Smooth muscle cell (in vitro differentiated cells): ENCODE results near the gene RAPGEF5. TPM values are rescaled to one million over a fixed set of nuclear protein-coding genes. Genes with fewer than 3 reads are reported as not detected.

ENCODE experiments used
- DNase-seq: peaks from one replicate; lab custom pipeline; 2025; ENCODE audit not compliant: unreplicated experiment; lab: John Stamatoyannopoulos, UW
- H2AFZ ChIP-seq: fragments of 200-600 bp; sonication (generic); 2 replicates; pipeline ENCODE4 v1.6.0; 2016; ENCODE audit warnings: antibody characterized with exemption, low read depth, mild to moderate bottlenecking
- H3F3A ChIP-seq: fragments of 200-600 bp; sonication (generic); 2 replicates; pipeline ENCODE4 v1.6.0; 2017; ENCODE audit warnings: antibody characterized with exemption, low read depth
- H3K27ac ChIP-seq: fragments of 200-600 bp; sonication (generic); 2 replicates; pipeline ENCODE4 v1.5.1; 2016; ENCODE audit warnings: low read depth, mild to moderate bottlenecking
- H3K27me3 ChIP-seq: fragments of 200-600 bp; sonication (generic); 2 replicates; pipeline ENCODE4 v1.6.1; 2016; ENCODE audit warnings: low read depth, mild to moderate bottlenecking
- H3K36me3 ChIP-seq: fragments of 200-600 bp; sonication (generic); 2 replicates; pipeline ENCODE4 v1.5.1; 2016; ENCODE audit warnings: low read depth
- H3K4me1 ChIP-seq: fragments of 200-600 bp; sonication (generic); 2 replicates; pipeline ENCODE4 v1.5.1; 2016; ENCODE audit warnings: low read depth
- H3K4me2 ChIP-seq: fragments of 200-600 bp; sonication (generic); 2 replicates; pipeline ENCODE4 v1.6.0; 2016; ENCODE audit warnings: mild to moderate bottlenecking
- H3K4me3 ChIP-seq: fragments of 200-600 bp; sonication (generic); 2 replicates; pipeline ENCODE4 v1.5.1; 2016; ENCODE audit warnings: mild to moderate bottlenecking
- H3K79me2 ChIP-seq: fragments of 200-600 bp; sonication (generic); 2 replicates; pipeline ENCODE4 v1.6.0; 2016; ENCODE audit warnings: low read depth, mild to moderate bottlenecking
- H3K9ac ChIP-seq: fragments of 200-600 bp; sonication (generic); 2 replicates; pipeline ENCODE4 v1.6.0; 2016; ENCODE audit warnings: low read depth
- H3K9me3 ChIP-seq: fragments of 200-600 bp; sonication (generic); replicated peaks from 2 replicates; pipeline ENCODE4 v1.5.1; 2016; ENCODE audit warnings: low read depth
- H4K20me1 ChIP-seq: fragments of 200-600 bp; sonication (generic); 2 replicates; pipeline ENCODE4 v1.6.0; 2016; ENCODE audit warnings: low read depth
- CTCF ChIP-seq: fragments of 200-600 bp; sonication (generic); IDR thresholded peaks from 2 replicates; pipeline ENCODE4 v1.5.1; 2017; ENCODE audit warnings: borderline replicate concordance, mild to moderate bottlenecking, antibody characterized with exemption; ENCODE audit not compliant: insufficient read depth, poor library complexity, severe bottlenecking
- WGBS: methylation state at CpG from one replicate; pipeline ENCODE4 v1.1.7; 2016; ENCODE audit warnings: low lambda C conversion rate; 5-methylcytosine and 5-hydroxymethylcytosine counted together
- polyA plus RNA-seq: library from polyadenylated mRNA; unstranded; fragments of >200 nt; fragmentation: Nextera tagmentation; extraction: Ambion mirVana; gene quantifications from 2 replicates; pipeline ENCODE4 v1.2.1, GENCODE V29; 2016
- total RNA-seq: library from RNA; depleted of rRNA; stranded (reverse); fragments of >200 nt; gene quantifications from 2 replicates; pipeline ENCODE4 v1.2.3, GENCODE V29; 2014

The RAPGEF5 gene
- total and polyA plus RNA-seq, 2 experiments from 2014 or later: 11.4 TPM; not detected in 1

DNA sequence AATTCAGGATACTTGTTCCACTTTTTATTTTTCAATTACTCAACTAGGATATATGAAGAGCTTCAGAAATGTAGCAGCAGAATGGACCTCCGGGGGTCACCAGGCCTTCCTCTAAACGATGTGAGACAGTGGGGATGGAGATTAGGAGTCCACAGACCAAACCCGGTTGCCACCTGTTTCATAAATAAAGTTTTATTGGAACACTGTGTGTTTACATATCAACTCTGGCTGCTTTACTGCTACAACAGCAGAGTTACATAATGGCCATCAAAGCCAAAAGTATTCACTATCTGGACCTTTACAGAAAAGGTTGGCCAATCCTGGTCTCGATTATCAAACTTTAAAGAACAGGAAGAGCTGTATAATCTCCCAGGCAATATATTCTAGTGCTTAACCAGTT, 30.8 kb downstream of the RAPGEF5 start:
- H3K4me2 ChIP-seq: no peak overlapping the region
- no peaks in the 10 kb centered on the region for H4K20me1 ChIP-seq
- 86% methylated on average over 4 of the region's 4 CpGs for WGBS
- no peaks in the 10 kb centered on the region for H3K79me2 ChIP-seq
- no peak for TF ChIP-seq CTCF
- H3K36me3 ChIP-seq: no peaks in the 10 kb centered on the region
- H3F3A ChIP-seq: no peaks in the 10 kb centered on the region
- no peaks in the 10 kb centered on the region for H3K4me1 ChIP-seq
- H3K9me3 ChIP-seq: no peaks in the 10 kb centered on the region
- no peak overlapping the region for H3K27ac ChIP-seq
- no peak overlapping the region for H2AFZ ChIP-seq
- DNase-seq: no peak
- no peak overlapping the region for H3K9ac ChIP-seq
- no peaks in the 10 kb centered on the region for H3K27me3 ChIP-seq
- no peak overlapping the region for H3K4me3 ChIP-seq

- H3K9me3 ChIP-seq: no peaks in the 10 kb centered on the region
- no peak overlapping the region for H2AFZ ChIP-seq
- no peak overlapping the region for H3K9ac ChIP-seq
- no peak for DNase-seq
- H3K27ac ChIP-seq: no peak overlapping the region
- no peaks in the 10 kb centered on the region for H3K4me1 ChIP-seq
- H3K36me3 ChIP-seq: no peaks in the 10 kb centered on the region
- WGBS: 88% methylated on average over 4 of the region's 4 CpGs
- no peak overlapping the region for H3K4me3 ChIP-seq
- TF ChIP-seq CTCF: no peak
- H3K79me2 ChIP-seq: no peaks in the 10 kb centered on the region
- H3K27me3 ChIP-seq: no peaks in the 10 kb centered on the region
- no peak overlapping the region for H3K4me2 ChIP-seq
- no peaks in the 10 kb centered on the region for H3F3A ChIP-seq
- no peaks in the 10 kb centered on the region for H4K20me1 ChIP-seq
Measured at GRCh38 chr7:22325671-22326070, 31.3 kb downstream of the RAPGEF5 start.

GRCh38 chr7:22323714-22324113, 33.2 kb downstream of the RAPGEF5 start:
- Histone ChIP-seq H3K27ac (no peak overlapping the region), H3K36me3 (no peaks in the 10 kb centered on the region), H2AFZ (no peak overlapping the region), H3K79me2 (no peaks in the 10 kb centered on the region), H3K4me2 (no peak overlapping the region), H3K9ac (no peak overlapping the region), H3K9me3 (no peaks in the 10 kb centered on the region), H3K27me3 (no peaks in the 10 kb centered on the region), H3K4me3 (no peak overlapping the region), H4K20me1 (no peaks in the 10 kb centered on the region), H3F3A (no peaks in the 10 kb centered on the region), H3K4me1 (peaks cover 9% of the 10 kb centered on the region)
- no peak for DNase-seq
- 97% methylated on average over 2 of the region's 2 CpGs for WGBS
- TF ChIP-seq CTCF: no peak

DNA sequence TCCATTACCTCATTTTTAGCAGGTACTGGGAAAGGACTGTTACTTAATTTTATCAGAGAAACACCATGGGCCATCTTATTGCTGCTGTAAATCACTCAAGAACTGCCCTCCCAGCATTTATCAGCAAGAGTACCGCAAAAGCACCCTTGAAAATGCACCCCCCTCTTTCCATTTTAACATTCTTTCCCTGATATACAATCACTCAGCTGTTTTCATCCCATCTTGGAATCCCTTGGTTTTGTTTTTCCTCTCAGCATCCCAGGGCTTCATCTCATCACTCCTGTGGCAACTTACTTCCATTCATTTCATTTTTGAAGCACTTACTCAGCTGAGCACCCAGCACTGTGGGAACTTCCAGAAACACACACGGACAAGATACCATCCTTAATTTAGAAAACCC, 36.5 kb downstream of the RAPGEF5 start:
- no peak overlapping the region for H3K4me2 ChIP-seq
- 13% methylated on average over 2 of the region's 2 CpGs for WGBS
- no peaks in the 10 kb centered on the region for H3K79me2 ChIP-seq
- H2AFZ ChIP-seq: no peak overlapping the region
- no peak overlapping the region for H3K4me3 ChIP-seq
- no peaks in the 10 kb centered on the region for H4K20me1 ChIP-seq
- H3K27ac ChIP-seq: no peak overlapping the region
- no peak for TF ChIP-seq CTCF
- no peak for DNase-seq
- no peaks in the 10 kb centered on the region for H3F3A ChIP-seq
- H3K4me1 ChIP-seq: peaks cover 9% of the 10 kb centered on the region
- H3K36me3 ChIP-seq: no peaks in the 10 kb centered on the region
- H3K9ac ChIP-seq: no peak overlapping the region
- no peaks in the 10 kb centered on the region for H3K27me3 ChIP-seq
- H3K9me3 ChIP-seq: no peaks in the 10 kb centered on the region
